ENCODE results near the gene NOX3.
"Not testable (repeated sequence)": the region's sequence is repeated elsewhere in the genome, so short reads cannot be mapped to it uniquely, and the experiment has no call there.

The NOX3 gene

GRCh38 chr6:155364844-155365437 is 90.7 kb downstream of the NOX3 start:
- DNase-seq (ENCODE audit: low read depth), result no peak

- DNase-seq (ENCODE audit: low read depth), result not testable (repeated sequence)
These were observed 91.6 kb downstream of the NOX3 start for GRCh38 chr6:155364021-155364420.

GRCh38 chr6:155362968-155363632 is 92.5 kb downstream of the NOX3 start:
- DNase-seq (ENCODE audit: low read depth), result not testable (repeated sequence)

DNA sequence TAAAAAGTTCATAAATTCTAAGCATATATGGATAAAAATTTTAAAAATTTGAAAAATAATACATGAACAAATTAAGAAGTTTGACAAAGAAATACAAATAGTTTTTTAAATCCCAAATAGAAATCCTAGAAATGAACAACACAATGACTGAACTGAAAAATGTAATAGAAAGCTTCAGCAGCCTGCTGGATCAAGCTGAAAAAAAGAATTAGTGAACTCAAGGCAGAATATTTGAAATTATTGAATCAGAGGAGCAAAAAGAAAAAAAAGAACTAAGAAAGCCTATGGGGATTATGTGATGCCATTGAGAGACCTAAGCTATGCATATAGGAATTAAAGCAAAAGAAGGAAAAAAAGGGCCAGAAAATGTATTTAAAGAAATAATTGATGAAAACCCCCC is 101.5 kb downstream of the NOX3 start:
- no peak for DNase-seq (ENCODE audit: low read depth)

- peak; percentile 32 for DNase-seq (ENCODE audit: low read depth)
These were observed 102.8 kb downstream of the NOX3 start for GRCh38 chr6:155352811-155353210.

DNA sequence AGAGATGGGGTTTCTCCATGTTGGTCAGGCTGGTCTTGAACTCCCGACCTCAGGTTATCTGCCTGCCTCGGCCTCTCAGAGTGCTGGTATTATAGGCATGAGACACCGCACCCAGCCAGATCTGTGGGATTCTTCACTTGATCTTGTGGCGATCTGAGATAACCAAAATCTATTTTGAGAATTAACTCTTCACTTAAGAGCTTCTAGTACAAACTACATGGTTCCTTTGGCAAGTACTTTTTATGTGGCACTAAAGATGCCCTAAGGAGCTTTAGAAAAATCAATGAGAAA is 103.6 kb downstream of the NOX3 start:
- no peak for DNase-seq (ENCODE audit: low read depth)

GRCh38 chr6:155351273-155352129 is 104.1 kb downstream of the NOX3 start:
- no peak for DNase-seq (ENCODE audit: low read depth)

- no peak for DNase-seq (ENCODE audit: low read depth)
These were observed 105.7 kb downstream of the NOX3 start for GRCh38 chr6:155349956-155350355.

DNA sequence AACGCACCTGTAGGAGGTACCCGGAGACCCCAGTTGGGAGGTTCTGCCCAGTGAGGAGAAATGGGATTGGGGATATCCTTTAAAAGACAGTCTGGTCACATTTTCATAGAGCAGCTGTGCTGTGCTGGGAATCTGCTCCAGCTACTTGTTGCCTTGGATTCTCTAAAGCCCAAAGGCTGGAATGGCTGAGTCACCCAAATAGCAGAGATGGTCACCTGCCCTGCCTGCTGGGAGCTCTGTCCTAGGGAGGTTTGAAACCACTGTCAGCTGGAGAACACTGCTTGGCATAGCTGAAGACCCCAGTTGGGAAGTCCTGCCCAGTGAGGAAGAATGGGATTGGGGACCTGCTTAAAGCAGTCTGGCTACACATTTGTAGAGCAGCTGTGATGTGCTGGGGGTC is 106.5 kb downstream of the NOX3 start:
- peak; percentile 38 for DNase-seq (ENCODE audit: low read depth)

GRCh38 chr6:155347800-155348199 is 107.8 kb downstream of the NOX3 start:
- no peak for DNase-seq (ENCODE audit: low read depth)

DNA sequence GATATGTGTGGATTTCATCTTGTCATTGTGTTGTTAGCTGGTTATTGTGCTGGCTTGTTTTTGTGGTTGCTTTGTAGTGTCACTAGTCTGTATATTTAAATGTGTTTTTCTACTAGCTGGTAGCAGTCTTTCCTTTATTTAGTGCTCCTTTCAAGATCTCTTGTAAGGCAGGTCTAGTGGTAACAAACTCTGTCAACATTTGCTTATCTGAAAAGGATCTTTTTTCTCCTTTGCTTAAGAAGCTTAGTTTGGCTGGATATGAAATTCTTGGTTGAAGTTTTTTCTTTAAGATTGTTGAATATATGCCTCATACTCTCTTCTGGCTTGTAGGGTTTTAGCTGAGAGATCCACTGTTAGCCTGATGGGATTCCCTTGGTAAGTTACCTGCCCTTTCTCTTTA is 108.7 kb downstream of the NOX3 start:
- DNase-seq (ENCODE audit: low read depth), result no peak

All from amniotic epithelial cell (primary cell).